HEK293T (cell line): ENCODE data around the gene GASK1B.

Source experiments
- CTBP1 ChIP-seq: fragments of 450-650 bp; IDR thresholded peaks from 2 replicates; pipeline ENCODE4 v1.6.1; 2016; ENCODE audit warnings: borderline replicate concordance
- FOXA1 ChIP-seq: fragments of 450-650 bp; IDR thresholded peaks from 2 replicates; pipeline ENCODE4 v1.6.1; 2016; ENCODE audit warnings: mild to moderate bottlenecking
- PKNOX1 ChIP-seq: fragments of 450-650 bp; IDR thresholded peaks from 2 replicates; pipeline ENCODE4 v1.6.1; 2016
- SP1 ChIP-seq: fragments of 450-650 bp; IDR thresholded peaks from 2 replicates; pipeline ENCODE4 v1.6.1; 2017

DNA sequence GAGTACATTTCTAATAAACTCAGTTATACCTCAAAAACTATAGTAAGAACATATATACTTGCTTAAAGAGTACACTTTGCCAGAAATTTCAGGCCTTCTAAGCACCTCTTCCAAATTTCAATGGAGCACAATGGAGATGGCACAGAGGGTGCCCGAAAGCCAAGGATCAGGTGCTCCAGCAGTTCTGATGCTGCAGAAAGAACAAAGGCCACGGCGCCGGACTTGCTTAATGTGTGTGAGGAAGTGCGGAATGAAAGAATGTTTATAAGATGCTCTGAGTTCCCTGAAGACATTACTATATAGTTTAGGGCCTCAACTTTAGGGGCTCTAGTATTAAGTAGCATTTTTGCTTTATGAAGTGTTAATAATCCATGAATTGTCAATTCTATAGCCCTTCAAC, 44.3 kb downstream of the GASK1B start:
- no peak for TF ChIP-seq FOXA1
- no peak for TF ChIP-seq PKNOX1
- no peak for TF ChIP-seq CTBP1
- TF ChIP-seq SP1 = no peak
